T-helper 17 cell (primary cell): ENCODE data around the gene RAB23. TPM values are rescaled to one million over a fixed set of nuclear protein-coding genes. Genes with fewer than 3 reads are reported as not detected.
A peak's percentile ranks its signal among the peaks of the same experiment; 100 is the strongest.

Experiments
- ATAC-seq: fragments of 150-1000 bp; cut with Tn5 transposase; 2 replicates; pipeline ENCODE4 v1.10.0; 2021; ENCODE audit warnings: mild to moderate bottlenecking, moderate library complexity
- DNase-seq, 3 donors: peaks; one replicate each; pipeline versions ENCODE4 v3.0.0 to v3.0.0-alpha.2; 2020 to 2021
- H3K9me3 ChIP-seq: one replicate; pipeline ENCODE4 v1.7.0; 2013; ENCODE audit warnings: low read length, mild to moderate bottlenecking; ENCODE audit not compliant: control insufficient read depth, poor library complexity, severe bottlenecking
- H3K27ac Mint-ChIP-seq: one replicate; pipeline ENCODE4 v1.8.0; 2022; ENCODE audit warnings: mild to moderate bottlenecking, moderate library complexity, mixed read lengths
- H3K27me3 Mint-ChIP-seq: one replicate; pipeline ENCODE4 v1.8.0; 2022; ENCODE audit warnings: mixed read lengths
- H3K36me3 Mint-ChIP-seq: one replicate; pipeline ENCODE4 v1.8.0; 2022; ENCODE audit warnings: low read depth, mixed read lengths
- H3K4me1 Mint-ChIP-seq: one replicate; pipeline ENCODE4 v1.8.0; 2022; ENCODE audit warnings: mild to moderate bottlenecking, mixed read lengths
- H3K4me3 Mint-ChIP-seq: one replicate; pipeline ENCODE4 v1.8.0; 2022; ENCODE audit warnings: mild to moderate bottlenecking, moderate library complexity, mixed read lengths
- total RNA-seq, 4 donors: library from RNA in 2 of 4; stranded (reverse) in 2 of 4; gene quantifications; one replicate each; pipeline ENCODE4 v1.2.3 and lab custom pipeline; 2022 to 2026

The RAB23 gene
- total RNA-seq, 2 donors from 2014 or later, result 0.29 to 0.35 TPM

- peaks cover 39% of the 10 kb centered on the region for H3K27me3 Mint-ChIP-seq
- H3K4me3 Mint-ChIP-seq, result peak overlapping the region; percentile 99
- H3K36me3 Mint-ChIP-seq, result peaks cover 3% of the 10 kb centered on the region
- peak overlapping the region; percentile 87 for H3K27ac Mint-ChIP-seq
- DNase-seq (peak; percentile 15 to 42 (median 40)), ATAC-seq (peak; percentile 57)
- peaks cover 16% of the 10 kb centered on the region for H3K4me1 Mint-ChIP-seq
- no peaks in the 10 kb centered on the region for H3K9me3 ChIP-seq
These were observed 744 bp downstream of the RAB23 start for GRCh38 chr6:57221191-57221935.

GRCh38 chr6:57220083-57220703, 1.9 kb downstream of the RAB23 start:
- Mint-ChIP-seq H3K27me3 (peaks cover 37% of the 10 kb centered on the region), H3K27ac (no peak overlapping the region), H3K36me3 (peaks cover 3% of the 10 kb centered on the region), H3K4me1 (peaks cover 17% of the 10 kb centered on the region), H3K4me3 (peak overlapping the region; percentile 28)
- DNase-seq, result no peak
- no peak for ATAC-seq
- H3K9me3 ChIP-seq, result no peaks in the 10 kb centered on the region

- Mint-ChIP-seq H3K4me1 (peaks cover 28% of the 10 kb centered on the region), H3K27me3 (peaks cover 26% of the 10 kb centered on the region), H3K27ac (no peak overlapping the region), H3K4me3 (peak overlapping the region; percentile 13), H3K36me3 (peaks cover 3% of the 10 kb centered on the region)
- DNase-seq (no peak), ATAC-seq (no peak)
- H3K9me3 ChIP-seq, result no peaks in the 10 kb centered on the region
These were observed 4.8 kb downstream of the RAB23 start for GRCh38 chr6:57217270-57217669.

- peaks cover 26% of the 10 kb centered on the region for H3K27me3 Mint-ChIP-seq
- no peaks in the 10 kb centered on the region for H3K9me3 ChIP-seq
- H3K36me3 Mint-ChIP-seq, result no peaks in the 10 kb centered on the region
- no peak overlapping the region for H3K27ac Mint-ChIP-seq
- no peak for DNase-seq
- peaks cover 25% of the 10 kb centered on the region for H3K4me1 Mint-ChIP-seq
- ATAC-seq, result no peak
- H3K4me3 Mint-ChIP-seq, result no peak overlapping the region
These were observed 5.6 kb downstream of the RAB23 start for GRCh38 chr6:57216235-57217101.

- no peak for DNase-seq
- no peak overlapping the region for H3K27ac Mint-ChIP-seq
These were observed 6.8 kb downstream of the RAB23 start for GRCh38 chr6:57215260-57215659.

GRCh38 chr6:57210060-57210459, 12.0 kb downstream of the RAB23 start:
- peaks cover 3% of the 10 kb centered on the region for H3K36me3 Mint-ChIP-seq
- ATAC-seq, result no peak
- no peaks in the 10 kb centered on the region for H3K27me3 Mint-ChIP-seq
- no peak overlapping the region for H3K27ac Mint-ChIP-seq
- H3K4me1 Mint-ChIP-seq, result peaks cover 18% of the 10 kb centered on the region
- no peak for DNase-seq
- H3K4me3 Mint-ChIP-seq, result no peak overlapping the region
- no peaks in the 10 kb centered on the region for H3K9me3 ChIP-seq

More at GRCh38 chr6:57215260-57215659, 6.8 kb downstream of the RAB23 start:
- no peak for ATAC-seq
- Mint-ChIP-seq H3K4me3 (no peak overlapping the region), H3K36me3 (no peaks in the 10 kb centered on the region), H3K4me1 (peaks cover 19% of the 10 kb centered on the region), H3K27me3 (peaks cover 23% of the 10 kb centered on the region)
- no peaks in the 10 kb centered on the region for H3K9me3 ChIP-seq

- H3K4me3 Mint-ChIP-seq, result no peak overlapping the region
- no peak overlapping the region for H3K27ac Mint-ChIP-seq
These were observed 13.1 kb downstream of the RAB23 start for GRCh38 chr6:57209030-57209429.

GRCh38 chr6:57207872-57208271, 14.2 kb downstream of the RAB23 start:
- ATAC-seq (no peak), DNase-seq (no peak)
- H3K4me1 Mint-ChIP-seq, result peaks cover 3% of the 10 kb centered on the region
- no peaks in the 10 kb centered on the region for H3K9me3 ChIP-seq
- H3K27me3 Mint-ChIP-seq, result no peaks in the 10 kb centered on the region
- H3K27ac Mint-ChIP-seq, result no peak overlapping the region
- H3K36me3 Mint-ChIP-seq, result peaks cover 3% of the 10 kb centered on the region
- no peak overlapping the region for H3K4me3 Mint-ChIP-seq

More at GRCh38 chr6:57209030-57209429, 13.1 kb downstream of the RAB23 start:
- Mint-ChIP-seq H3K27me3 (no peaks in the 10 kb centered on the region), H3K36me3 (peaks cover 3% of the 10 kb centered on the region), H3K4me1 (peaks cover 8% of the 10 kb centered on the region)
- DNase-seq (no peak), ATAC-seq (no peak)
- H3K9me3 ChIP-seq, result no peaks in the 10 kb centered on the region

- DNase-seq, result no peak
- no peak overlapping the region for H3K27ac Mint-ChIP-seq
- H3K36me3 Mint-ChIP-seq, result peaks cover 3% of the 10 kb centered on the region
- no peaks in the 10 kb centered on the region for H3K9me3 ChIP-seq
- H3K4me1 Mint-ChIP-seq, result peaks cover 3% of the 10 kb centered on the region
- no peak overlapping the region for H3K4me3 Mint-ChIP-seq
- H3K27me3 Mint-ChIP-seq, result no peaks in the 10 kb centered on the region
- ATAC-seq, result no peak
These were observed 15.0 kb downstream of the RAB23 start for GRCh38 chr6:57207141-57207540.

GRCh38 chr6:57205550-57206328, 16.4 kb downstream of the RAB23 start:
- Mint-ChIP-seq H3K27me3 (no peaks in the 10 kb centered on the region), H3K4me1 (peaks cover 3% of the 10 kb centered on the region), H3K27ac (no peak overlapping the region), H3K36me3 (peaks cover 3% of the 10 kb centered on the region), H3K4me3 (no peak overlapping the region)
- no peaks in the 10 kb centered on the region for H3K9me3 ChIP-seq
- no peak for ATAC-seq
- no peak for DNase-seq

GRCh38 chr6:57201718-57202117, 20.4 kb downstream of the RAB23 start:
- no peak overlapping the region for H3K4me3 Mint-ChIP-seq
- H3K27me3 Mint-ChIP-seq, result no peaks in the 10 kb centered on the region
- ATAC-seq, result no peak
- H3K9me3 ChIP-seq, result no peaks in the 10 kb centered on the region
- peaks cover 3% of the 10 kb centered on the region for H3K4me1 Mint-ChIP-seq
- no peak overlapping the region for H3K27ac Mint-ChIP-seq
- peaks cover 3% of the 10 kb centered on the region for H3K36me3 Mint-ChIP-seq
- no peak for DNase-seq

- Mint-ChIP-seq H3K36me3 (no peaks in the 10 kb centered on the region), H3K27ac (no peak overlapping the region), H3K27me3 (no peaks in the 10 kb centered on the region), H3K4me3 (no peak overlapping the region), H3K4me1 (no peaks in the 10 kb centered on the region)
- DNase-seq, result no peak
- no peak for ATAC-seq
- no peaks in the 10 kb centered on the region for H3K9me3 ChIP-seq
These were observed 23.0 kb downstream of the RAB23 start for GRCh38 chr6:57198926-57199636.
